ENCODE results near the gene MATN1.

DNA sequence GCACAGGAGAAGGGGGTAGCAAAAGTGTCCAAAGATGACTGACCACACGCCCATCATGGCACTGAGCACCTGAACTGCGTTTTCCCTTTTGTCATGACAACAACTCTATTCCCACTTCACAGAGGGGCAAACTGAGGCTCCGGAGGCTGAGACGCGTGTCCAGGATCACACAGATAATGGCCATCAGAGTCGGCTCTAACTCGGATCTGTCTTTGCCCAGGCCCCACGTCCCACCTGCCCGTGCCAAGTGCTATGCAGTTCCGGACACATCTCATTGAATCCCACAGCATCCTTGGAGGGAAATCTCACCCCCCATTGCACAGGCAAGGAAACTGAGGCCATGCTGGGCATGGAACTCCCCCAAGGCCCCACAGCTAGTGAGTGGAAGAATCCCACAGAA is 62.1 kb downstream of the MATN1 start:
- TF ChIP-seq, protein P1, sequence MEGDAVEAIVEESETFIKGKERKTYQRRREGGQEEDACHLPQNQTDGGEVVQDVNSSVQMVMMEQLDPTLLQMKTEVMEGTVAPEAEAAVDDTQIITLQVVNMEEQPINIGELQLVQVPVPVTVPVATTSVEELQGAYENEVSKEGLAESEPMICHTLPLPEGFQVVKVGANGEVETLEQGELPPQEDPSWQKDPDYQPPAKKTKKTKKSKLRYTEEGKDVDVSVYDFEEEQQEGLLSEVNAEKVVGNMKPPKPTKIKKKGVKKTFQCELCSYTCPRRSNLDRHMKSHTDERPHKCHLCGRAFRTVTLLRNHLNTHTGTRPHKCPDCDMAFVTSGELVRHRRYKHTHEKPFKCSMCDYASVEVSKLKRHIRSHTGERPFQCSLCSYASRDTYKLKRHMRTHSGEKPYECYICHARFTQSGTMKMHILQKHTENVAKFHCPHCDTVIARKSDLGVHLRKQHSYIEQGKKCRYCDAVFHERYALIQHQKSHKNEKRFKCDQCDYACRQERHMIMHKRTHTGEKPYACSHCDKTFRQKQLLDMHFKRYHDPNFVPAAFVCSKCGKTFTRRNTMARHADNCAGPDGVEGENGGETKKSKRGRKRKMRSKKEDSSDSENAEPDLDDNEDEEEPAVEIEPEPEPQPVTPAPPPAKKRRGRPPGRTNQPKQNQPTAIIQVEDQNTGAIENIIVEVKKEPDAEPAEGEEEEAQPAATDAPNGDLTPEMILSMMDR (IDR thresholded peaks at IDR 0.05): no peak
- TF ChIP-seq TP53 (CRISPR knock-in tag; IDR thresholded peaks at IDR 0.05) (no peak), HOXB5 (CRISPR knock-in tag; IDR thresholded peaks at IDR 0.05) (no peak), RAD21 (conservative IDR thresholded peaks at IDR 0.05 in 1 of 2, IDR thresholded peaks at IDR 0.05 in 1 of 2) (no peak), NPAS2 (CRISPR knock-in tag; IDR thresholded peaks at IDR 0.05; ENCODE audit: borderline replicate concordance) (no peak)
- TF ChIP-seq, protein P2, sequence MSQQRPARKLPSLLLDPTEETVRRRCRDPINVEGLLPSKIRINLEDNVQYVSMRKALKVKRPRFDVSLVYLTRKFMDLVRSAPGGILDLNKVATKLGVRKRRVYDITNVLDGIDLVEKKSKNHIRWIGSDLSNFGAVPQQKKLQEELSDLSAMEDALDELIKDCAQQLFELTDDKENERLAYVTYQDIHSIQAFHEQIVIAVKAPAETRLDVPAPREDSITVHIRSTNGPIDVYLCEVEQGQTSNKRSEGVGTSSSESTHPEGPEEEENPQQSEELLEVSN (IDR thresholded peaks at IDR 0.05; ENCODE audit: borderline replicate concordance, low read depth): no peak
